Ishikawa (cell line): ENCODE data around the gene CEMIP2.

ENCODE experiments used
- CEBPB ChIP-seq: IDR thresholded peaks from 2 replicates; pipeline ENCODE4 v1.6.1; 2012
- CREB1 ChIP-seq: IDR thresholded peaks from 2 replicates; pipeline ENCODE4 v1.6.1; 2012; ENCODE audit warnings: low read depth
- EGR1 ChIP-seq: IDR thresholded peaks from 2 replicates; pipeline ENCODE4 v1.6.1; 2012
- EP300 ChIP-seq: IDR thresholded peaks from 2 replicates; pipeline ENCODE4 v1.6.1; 2012; ENCODE audit warnings: borderline replicate concordance
- FOXM1 ChIP-seq: IDR thresholded peaks from 2 replicates; pipeline ENCODE4 v1.6.1; 2012; ENCODE audit warnings: low read depth, borderline replicate concordance
- MAX ChIP-seq: IDR thresholded peaks from 2 replicates; pipeline ENCODE4 v1.6.1; 2012
- NFIC ChIP-seq: IDR thresholded peaks from 2 replicates; pipeline ENCODE4 v1.6.1; 2012
- REST ChIP-seq: IDR thresholded peaks from 2 replicates; pipeline ENCODE4 v1.6.1; 2012; ENCODE audit warnings: low read depth, mild to moderate bottlenecking
- TAF1 ChIP-seq: IDR thresholded peaks from 2 replicates; pipeline ENCODE4 v1.6.1; 2012; ENCODE audit warnings: low read depth, mild to moderate bottlenecking
- TCF12 ChIP-seq: IDR thresholded peaks from 2 replicates; pipeline ENCODE4 v1.6.1; 2012; ENCODE audit warnings: low read depth
- TEAD4 ChIP-seq: IDR thresholded peaks from 2 replicates; pipeline ENCODE4 v1.6.1; 2012

GRCh38 chr9:71648453-71648852 is 119.9 kb downstream of the CEMIP2 start:
- TF ChIP-seq REST (no peak), TEAD4 (no peak), TAF1 (no peak), TCF12 (no peak), MAX (no peak), EGR1 (no peak), CEBPB (no peak), NFIC (no peak), CREB1 (no peak), EP300 (no peak), FOXM1 (no peak)
